ENCODE results near the gene PRKAA2.

DNA sequence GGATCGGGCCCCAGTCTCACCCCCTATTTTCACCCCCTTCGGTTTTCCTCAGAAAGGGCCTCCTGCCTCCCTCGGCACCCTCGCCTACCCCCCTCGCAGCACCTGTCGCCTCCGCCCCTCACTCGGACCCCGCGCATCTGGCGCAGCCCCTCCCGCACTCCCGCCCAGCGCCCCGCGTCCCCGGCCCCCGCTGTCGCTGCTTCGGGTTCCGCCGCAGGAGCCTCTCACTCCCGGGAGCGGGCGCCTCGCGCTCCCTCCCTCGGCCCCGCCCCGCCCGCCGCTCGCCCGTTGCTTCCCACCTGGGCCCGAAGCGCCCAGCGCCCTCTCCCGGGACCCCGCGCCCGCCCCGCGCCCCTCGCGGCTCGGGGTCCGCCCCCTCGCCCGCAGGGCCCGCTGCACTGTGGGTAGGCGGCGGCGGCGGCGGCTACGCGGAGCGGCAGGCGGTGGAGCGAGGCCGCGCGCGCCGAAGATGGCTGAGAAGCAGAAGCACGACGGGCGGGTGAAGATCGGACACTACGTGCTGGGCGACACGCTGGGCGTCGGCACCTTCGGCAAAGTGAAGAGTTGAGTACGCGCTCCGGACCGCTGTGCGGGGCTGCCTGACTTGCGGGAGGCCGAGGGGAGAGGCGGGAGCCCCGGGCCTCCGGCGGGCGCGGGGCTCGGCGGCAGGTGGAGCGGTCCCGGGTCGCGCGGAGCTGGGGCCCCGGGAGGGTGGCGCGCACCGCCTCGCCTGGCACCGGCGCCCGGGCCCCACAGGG, at the start of gene PRKAA2:
- TF ChIP-seq, protein P1, sequence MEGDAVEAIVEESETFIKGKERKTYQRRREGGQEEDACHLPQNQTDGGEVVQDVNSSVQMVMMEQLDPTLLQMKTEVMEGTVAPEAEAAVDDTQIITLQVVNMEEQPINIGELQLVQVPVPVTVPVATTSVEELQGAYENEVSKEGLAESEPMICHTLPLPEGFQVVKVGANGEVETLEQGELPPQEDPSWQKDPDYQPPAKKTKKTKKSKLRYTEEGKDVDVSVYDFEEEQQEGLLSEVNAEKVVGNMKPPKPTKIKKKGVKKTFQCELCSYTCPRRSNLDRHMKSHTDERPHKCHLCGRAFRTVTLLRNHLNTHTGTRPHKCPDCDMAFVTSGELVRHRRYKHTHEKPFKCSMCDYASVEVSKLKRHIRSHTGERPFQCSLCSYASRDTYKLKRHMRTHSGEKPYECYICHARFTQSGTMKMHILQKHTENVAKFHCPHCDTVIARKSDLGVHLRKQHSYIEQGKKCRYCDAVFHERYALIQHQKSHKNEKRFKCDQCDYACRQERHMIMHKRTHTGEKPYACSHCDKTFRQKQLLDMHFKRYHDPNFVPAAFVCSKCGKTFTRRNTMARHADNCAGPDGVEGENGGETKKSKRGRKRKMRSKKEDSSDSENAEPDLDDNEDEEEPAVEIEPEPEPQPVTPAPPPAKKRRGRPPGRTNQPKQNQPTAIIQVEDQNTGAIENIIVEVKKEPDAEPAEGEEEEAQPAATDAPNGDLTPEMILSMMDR (conservative IDR thresholded peaks at IDR 0.05; ENCODE audit: low read length), result no peak
- no peak for TF ChIP-seq EZH2phosphoT487 (IDR thresholded peaks at IDR 0.05; ENCODE audit: borderline replicate concordance, low read depth, low read length)

Data from OCI-LY7 (cell line).